GM12873 (cell line): Measurements from ENCODE around the gene MACROD2.

ENCODE experiments used
- TF ChIP-seq, protein P1 (sequence below): IDR thresholded peaks from 2 replicates; pipeline ENCODE4 v1.5.1; 2012; ENCODE audit warnings: low read depth, mild to moderate bottlenecking, moderate library complexity, low read length, control low read depth; ENCODE audit not compliant: insufficient read depth; ENCODE audit errors: missing control alignments

The MACROD2 gene

DNA sequence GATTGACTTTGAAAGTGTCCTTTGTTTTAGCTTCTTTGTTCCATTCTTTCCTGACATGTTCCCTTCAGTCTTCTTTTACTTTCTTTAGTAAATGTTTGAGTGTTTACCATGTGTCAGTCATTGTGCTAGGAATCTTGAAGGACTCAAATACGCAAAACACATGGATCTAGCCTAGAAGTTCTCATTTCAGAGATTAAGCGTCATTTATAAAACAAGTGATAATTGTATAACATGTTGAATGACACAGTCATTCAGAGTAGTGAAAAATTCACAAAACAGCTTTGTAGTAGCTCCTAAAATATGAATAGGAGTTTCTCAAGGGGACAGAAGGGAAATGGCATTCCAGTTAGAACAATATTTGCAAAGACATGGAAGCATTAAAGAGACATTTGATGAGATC, 66.9 kb downstream of the MACROD2 start:
- TF ChIP-seq, protein P1, sequence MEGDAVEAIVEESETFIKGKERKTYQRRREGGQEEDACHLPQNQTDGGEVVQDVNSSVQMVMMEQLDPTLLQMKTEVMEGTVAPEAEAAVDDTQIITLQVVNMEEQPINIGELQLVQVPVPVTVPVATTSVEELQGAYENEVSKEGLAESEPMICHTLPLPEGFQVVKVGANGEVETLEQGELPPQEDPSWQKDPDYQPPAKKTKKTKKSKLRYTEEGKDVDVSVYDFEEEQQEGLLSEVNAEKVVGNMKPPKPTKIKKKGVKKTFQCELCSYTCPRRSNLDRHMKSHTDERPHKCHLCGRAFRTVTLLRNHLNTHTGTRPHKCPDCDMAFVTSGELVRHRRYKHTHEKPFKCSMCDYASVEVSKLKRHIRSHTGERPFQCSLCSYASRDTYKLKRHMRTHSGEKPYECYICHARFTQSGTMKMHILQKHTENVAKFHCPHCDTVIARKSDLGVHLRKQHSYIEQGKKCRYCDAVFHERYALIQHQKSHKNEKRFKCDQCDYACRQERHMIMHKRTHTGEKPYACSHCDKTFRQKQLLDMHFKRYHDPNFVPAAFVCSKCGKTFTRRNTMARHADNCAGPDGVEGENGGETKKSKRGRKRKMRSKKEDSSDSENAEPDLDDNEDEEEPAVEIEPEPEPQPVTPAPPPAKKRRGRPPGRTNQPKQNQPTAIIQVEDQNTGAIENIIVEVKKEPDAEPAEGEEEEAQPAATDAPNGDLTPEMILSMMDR, result no peak

DNA sequence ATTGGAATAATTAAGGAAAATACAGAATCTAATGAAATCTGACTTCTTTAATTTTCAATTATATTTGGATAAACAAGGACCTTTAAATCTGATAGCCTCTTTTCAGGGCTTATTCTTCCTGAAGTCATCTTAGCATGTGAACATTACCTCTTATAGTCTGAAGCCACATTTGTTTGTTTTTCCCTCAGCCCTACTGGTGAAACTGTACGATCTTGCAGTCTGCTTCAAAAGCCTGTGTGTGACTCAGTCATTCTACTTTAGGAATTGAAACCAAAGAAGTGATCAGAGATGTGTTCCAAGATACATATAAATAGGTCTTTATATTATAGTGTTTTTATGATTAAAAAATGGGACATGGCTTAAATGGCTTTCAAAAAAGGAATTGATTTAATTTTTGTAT, 67.5 kb downstream of the MACROD2 start:
- TF ChIP-seq, protein P1, result no peak

DNA sequence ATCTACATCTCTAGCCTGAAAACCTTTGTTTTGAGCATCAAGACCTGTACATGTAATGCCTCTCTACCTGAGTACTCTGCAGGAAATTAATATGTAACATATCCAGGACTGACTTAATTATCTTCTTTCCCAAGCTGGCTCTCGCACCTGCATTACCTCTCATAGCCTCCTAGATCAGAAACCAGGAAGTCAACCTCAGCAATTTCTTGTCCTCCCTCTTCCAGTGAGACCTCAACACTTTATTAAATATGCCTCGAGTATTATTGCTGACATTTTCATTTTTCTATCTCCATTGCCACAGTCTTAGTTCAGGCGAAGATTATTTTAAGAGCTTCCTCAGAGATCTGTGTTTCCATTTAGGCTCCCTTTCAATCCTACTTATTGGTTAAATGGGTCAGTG, 69.0 kb downstream of the MACROD2 start:
- TF ChIP-seq, protein P1, result no peak

DNA sequence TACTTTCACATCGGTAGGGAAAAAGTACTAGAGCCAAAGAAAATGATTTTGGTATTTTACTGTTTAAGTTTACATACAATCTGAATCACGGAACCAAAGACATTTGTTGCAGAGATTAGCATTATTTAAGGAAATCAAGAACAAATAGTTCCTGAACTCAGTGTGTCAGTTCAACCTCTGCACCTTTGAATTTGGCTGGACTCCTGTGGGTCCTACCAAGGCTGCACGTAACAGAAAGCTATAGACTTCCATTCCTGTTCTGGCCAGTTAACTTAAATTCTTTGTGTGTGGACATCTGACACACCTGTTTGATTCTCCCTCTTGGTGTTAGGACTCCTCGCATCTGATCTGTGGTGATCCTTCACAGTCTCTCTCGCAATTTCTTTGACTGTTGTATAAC, 69.6 kb downstream of the MACROD2 start:
- TF ChIP-seq, protein P1, result no peak

DNA sequence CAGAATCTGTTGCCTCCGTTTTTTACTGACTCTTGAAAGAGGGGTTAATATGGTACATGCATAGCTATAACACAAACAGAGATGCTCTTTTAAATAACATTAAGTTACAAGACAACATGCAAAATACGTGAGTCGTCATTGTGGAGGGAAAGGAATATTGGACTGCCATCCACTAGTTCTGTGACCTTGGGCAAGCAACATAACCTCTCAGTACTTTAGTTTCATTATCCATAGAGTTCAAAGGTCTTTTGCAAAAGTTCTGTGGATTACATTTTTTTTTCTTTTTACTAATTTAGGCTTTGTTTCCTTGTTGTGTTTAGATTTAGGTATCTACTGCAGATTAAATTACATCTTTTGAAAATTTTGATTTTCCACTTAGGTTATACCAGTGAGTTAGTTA, 70.5 kb downstream of the MACROD2 start:
- TF ChIP-seq, protein P1, result no peak

DNA sequence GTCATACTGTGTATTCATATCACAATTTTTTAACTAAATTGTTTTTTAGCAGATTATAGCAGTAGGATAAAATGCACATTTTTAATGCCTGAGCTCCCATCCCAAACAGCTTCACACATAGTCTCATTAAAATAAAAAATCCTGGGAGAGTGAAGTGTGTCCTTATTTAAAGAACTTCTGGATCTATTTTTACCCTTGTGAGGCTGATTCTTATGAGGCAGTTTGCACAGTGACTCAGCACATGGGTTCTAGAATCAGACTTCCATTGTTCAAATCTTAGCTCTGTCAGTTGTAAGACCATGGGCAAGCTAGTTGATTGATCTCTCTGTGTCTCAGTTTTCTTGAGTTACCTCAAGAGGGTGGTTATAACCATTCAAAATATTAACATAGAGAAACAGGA, 72.3 kb downstream of the MACROD2 start:
- TF ChIP-seq, protein P1, result no peak

DNA sequence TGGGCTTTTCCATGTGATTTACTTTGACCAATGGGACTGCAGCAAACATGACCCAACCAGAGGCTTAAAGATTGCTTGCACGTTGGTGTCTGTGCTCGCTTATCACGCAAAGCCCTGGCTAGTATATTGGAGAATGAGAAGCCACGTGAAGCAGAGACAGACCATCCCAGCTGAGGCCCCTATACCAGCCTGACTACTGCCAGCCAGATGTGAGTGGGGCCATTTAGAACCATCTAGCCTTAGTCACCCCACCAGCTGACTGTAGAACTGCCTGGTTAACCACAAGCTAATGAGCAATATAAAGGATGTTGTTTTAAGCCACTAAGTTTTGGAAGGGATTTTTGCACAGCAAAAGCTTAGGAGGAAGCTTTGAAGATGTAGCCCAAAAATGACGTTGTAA, 74.5 kb downstream of the MACROD2 start:
- TF ChIP-seq, protein P1, result no peak
